Cardiac fibroblast (primary cell): ENCODE data around the gene TBCCD1.

Source experiments
- DNase-seq, 2 donors: peaks; one replicate each; pipeline versions ENCODE4 v3.0.0 to v3.0.0-alpha.2; 2010; ENCODE audit warnings: low read depth in 2 of 2
- H3K4me3 ChIP-seq, 2 donors: replicated peaks in 1 of 2; 1 replicate in 1 of 2; 2 replicates in 1 of 2; pipeline ENCODE4 v1.5.1; 2011; ENCODE audit warnings: low read depth in 2 of 2, low read length in 2 of 2, mild to moderate bottlenecking in 2 of 2, moderate library complexity in 1 of 2
- TF ChIP-seq, protein P1 (sequence below): IDR thresholded peaks from one replicate; pipeline ENCODE4 v1.5.1; 2011; ENCODE audit warnings: low read depth, mild to moderate bottlenecking, low read length, inconsistent platforms

TBCCD1 gene

DNA sequence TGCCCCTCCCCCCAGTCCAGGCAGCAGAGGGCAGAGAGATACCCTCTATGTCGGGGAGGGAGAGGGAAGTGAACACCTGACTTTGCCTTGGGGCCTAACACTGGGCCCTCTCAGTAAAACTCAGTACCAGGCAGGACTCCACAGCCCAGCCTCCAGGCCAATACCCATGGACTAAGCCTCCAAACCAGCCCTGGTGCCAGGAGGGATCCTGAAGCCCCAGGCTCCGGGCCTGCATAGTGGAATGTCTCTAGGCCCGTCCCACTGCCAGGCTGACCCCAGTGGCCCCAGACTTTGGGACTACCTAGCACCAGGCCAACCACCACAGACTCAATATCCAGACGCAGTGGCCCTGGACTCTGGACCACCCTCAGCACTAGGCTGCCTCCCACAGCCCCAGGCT is 69.5 kb downstream of the TBCCD1 start:
- TF ChIP-seq, protein P1, sequence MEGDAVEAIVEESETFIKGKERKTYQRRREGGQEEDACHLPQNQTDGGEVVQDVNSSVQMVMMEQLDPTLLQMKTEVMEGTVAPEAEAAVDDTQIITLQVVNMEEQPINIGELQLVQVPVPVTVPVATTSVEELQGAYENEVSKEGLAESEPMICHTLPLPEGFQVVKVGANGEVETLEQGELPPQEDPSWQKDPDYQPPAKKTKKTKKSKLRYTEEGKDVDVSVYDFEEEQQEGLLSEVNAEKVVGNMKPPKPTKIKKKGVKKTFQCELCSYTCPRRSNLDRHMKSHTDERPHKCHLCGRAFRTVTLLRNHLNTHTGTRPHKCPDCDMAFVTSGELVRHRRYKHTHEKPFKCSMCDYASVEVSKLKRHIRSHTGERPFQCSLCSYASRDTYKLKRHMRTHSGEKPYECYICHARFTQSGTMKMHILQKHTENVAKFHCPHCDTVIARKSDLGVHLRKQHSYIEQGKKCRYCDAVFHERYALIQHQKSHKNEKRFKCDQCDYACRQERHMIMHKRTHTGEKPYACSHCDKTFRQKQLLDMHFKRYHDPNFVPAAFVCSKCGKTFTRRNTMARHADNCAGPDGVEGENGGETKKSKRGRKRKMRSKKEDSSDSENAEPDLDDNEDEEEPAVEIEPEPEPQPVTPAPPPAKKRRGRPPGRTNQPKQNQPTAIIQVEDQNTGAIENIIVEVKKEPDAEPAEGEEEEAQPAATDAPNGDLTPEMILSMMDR: no peak
- H3K4me3 ChIP-seq: no peak overlapping the region
- no peak for DNase-seq

DNA sequence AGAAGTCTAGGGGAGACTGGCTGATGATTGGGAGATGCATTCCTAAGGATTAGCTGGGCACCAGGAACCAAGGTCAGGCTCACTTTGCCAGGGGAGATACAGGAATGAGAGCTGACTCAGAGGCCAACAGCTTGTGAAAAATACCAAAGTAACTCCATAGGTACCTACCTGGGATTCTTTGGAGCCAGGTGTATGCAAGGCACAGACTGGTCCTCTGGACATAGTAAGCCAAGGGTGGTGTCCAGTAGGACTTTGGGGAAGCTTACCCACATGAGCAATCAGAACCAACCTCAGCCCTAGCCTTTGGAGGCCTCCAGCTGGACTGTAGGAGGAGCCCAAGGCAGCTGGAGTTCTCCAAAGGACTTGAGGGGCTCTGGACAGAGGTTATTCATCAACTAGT is 70.5 kb downstream of the TBCCD1 start:
- TF ChIP-seq, protein P1: no peak
- H3K4me3 ChIP-seq: no peak overlapping the region
- DNase-seq: no peak
